GM12878 (cell line): ENCODE measurements around the gene GMPPB.
"Not testable (repeated sequence)": the region's sequence is repeated elsewhere in the genome, so short reads cannot be mapped to it uniquely, and the experiment has no call there.

Experiments
- BCL3 ChIP-seq: IDR thresholded peaks from 2 replicates; pipeline ENCODE4 v1.6.1; 2011; ENCODE audit warnings: borderline replicate concordance, low read depth, mild to moderate bottlenecking, moderate library complexity, low read length; ENCODE audit not compliant: insufficient read depth, poor library complexity, severe bottlenecking
- CTCF ChIP-seq, 3 experiments: IDR thresholded peaks in 2 of 3; conservative IDR thresholded peaks in 1 of 3; 2 replicates each; pipeline ENCODE4 v1.5.1; 2011; ENCODE audit warnings: low read depth in 3 of 3, low read length in 3 of 3, mild to moderate bottlenecking in 3 of 3, control low read depth in 2 of 3, moderate library complexity in 2 of 3, inconsistent platforms in 1 of 3, mixed read lengths in 1 of 3; ENCODE audit not compliant: control insufficient read depth in 2 of 3, insufficient read depth in 1 of 3; ENCODE audit errors: extremely low read depth in 1 of 3
- NR2C2 ChIP-seq: IDR thresholded peaks from 2 replicates; pipeline ENCODE4 v1.6.1; 2011; ENCODE audit warnings: borderline replicate concordance, low read depth; ENCODE audit not compliant: control insufficient read depth, insufficient read length
- POLR2A ChIP-seq: IDR thresholded peaks from 2 replicates; pipeline ENCODE4 v1.6.1; 2011; ENCODE audit warnings: low read depth, mild to moderate bottlenecking, low read length
- RAD21 ChIP-seq: IDR thresholded peaks from 2 replicates; pipeline ENCODE4 v1.6.1; 2011; ENCODE audit warnings: mild to moderate bottlenecking, low read depth, low read length, moderate library complexity; ENCODE audit not compliant: insufficient read depth
- SP1 ChIP-seq: IDR thresholded peaks from one replicate; pipeline ENCODE4 v1.6.1; 2011; ENCODE audit warnings: low read depth, low read length
- ZNF622 ChIP-seq: fragments of 450-650 bp; IDR thresholded peaks from 2 replicates; pipeline ENCODE4 v1.6.1; 2017; ENCODE audit warnings: mild to moderate bottlenecking, inconsistent platforms
- ZZZ3 ChIP-seq: IDR thresholded peaks from 2 replicates; pipeline ENCODE4 v1.6.1; 2011; ENCODE audit warnings: low read depth; ENCODE audit not compliant: control insufficient read depth, insufficient read length

GRCh38 chr3:49691481-49691880, 32.3 kb downstream of the GMPPB start:
- not testable (repeated sequence) for TF ChIP-seq CTCF (IDR thresholded peaks at IDR 0.05 in 2 of 3, conservative IDR thresholded peaks at IDR 0.05 in 1 of 3; ENCODE audit: control insufficient read depth in 2 of 3, extremely low read depth in 1 of 3, insufficient read depth in 1 of 3, low read depth in 3 of 3, low read length in 3 of 3); SP1; POLR2A; ZZZ3; BCL3; RAD21; NR2C2; ZNF622
